Mammary epithelial cell (primary cell): Measurements from ENCODE around the gene C3orf33.

Source experiments
- CTCF ChIP-seq, 2 donors: IDR thresholded peaks in 1 of 2; conservative IDR thresholded peaks in 1 of 2; 2 replicates each; pipeline ENCODE4 v1.5.1; 2011 to 2012; ENCODE audit warnings: inconsistent platforms in 2 of 2, low read length in 2 of 2, mild to moderate bottlenecking in 2 of 2, control low read depth in 1 of 2, low read depth in 1 of 2; ENCODE audit not compliant: insufficient read depth in 1 of 2; ENCODE audit errors: extremely low read depth in 1 of 2
- EZH2 ChIP-seq: IDR thresholded peaks from 2 replicates; pipeline ENCODE4 v1.6.1; 2012; ENCODE audit warnings: low read length, inconsistent platforms, borderline replicate concordance

GRCh38 chr3:155747286-155747945 is 58.7 kb downstream of the C3orf33 start:
- TF ChIP-seq CTCF (conservative IDR thresholded peaks at IDR 0.05 in 1 of 2, IDR thresholded peaks at IDR 0.05 in 1 of 2; ENCODE audit: extremely low read depth in 1 of 2, insufficient read depth in 1 of 2, low read depth in 1 of 2, low read length in 2 of 2): no peak
- no peak for TF ChIP-seq EZH2
